IMR-90 (cell line): ENCODE data around the gene KMT2E. TPM values are rescaled to one million over a fixed set of nuclear protein-coding genes. Genes with fewer than 3 reads are reported as not detected.

Experiments used
- ATAC-seq: fragments of 200-7000 bp; cut with Tn5 transposase; 2 replicates; pipeline ENCODE4 v1.9.1; 2020; ENCODE audit warnings: low read depth, mild to moderate bottlenecking, moderate library complexity
- BruUV-seq: library from RNA; stranded (reverse); fragments of 400-500 nt; replicated peaks from 2 replicates; lab custom pipeline; 2021; lab: Mats Ljungman, UMichigan
- CTCF ChIA-PET: fragments of 300-600 bp; formaldehyde crosslinking; extraction: SDS; loops from one replicate; lab custom pipeline; 2021; ENCODE audit warnings: antibody characterized with exemption; lab: Yijun Ruan, JAX
- POLR2A ChIA-PET: fragments of 300-600 bp; sonication (Branson Sonifier 250); formaldehyde crosslinking; loops from one replicate; lab custom pipeline; 2022; ENCODE audit warnings: antibody characterized with exemption; ENCODE audit not compliant: unreplicated experiment; lab: Charles Lee
- DNase-seq: peaks from one replicate; pipeline ENCODE4 v3.0.0; 2013
- H2AFZ ChIP-seq: replicated peaks from 2 replicates; pipeline ENCODE3; 2013; ENCODE audit warnings: low read length, mild to moderate bottlenecking; ENCODE audit not compliant: poor library complexity
- H2AK5ac ChIP-seq: 2 replicates; pipeline ENCODE4 v1.6.1; 2013; ENCODE audit warnings: low read depth, low read length, inconsistent platforms
- H2AK9ac ChIP-seq: replicated peaks from 2 replicates; pipeline ENCODE3; 2013; ENCODE audit warnings: mild to moderate bottlenecking, low read depth, low read length, moderate library complexity; ENCODE audit not compliant: poor library complexity
- H2BK120ac ChIP-seq: 2 replicates; pipeline ENCODE4 v1.6.1; 2013; ENCODE audit warnings: low read depth, low read length, inconsistent platforms
- H2BK15ac ChIP-seq: 3 replicates; pipeline ENCODE4 v1.6.1; 2013; ENCODE audit warnings: low read depth, low read length, inconsistent platforms
- H2BK20ac ChIP-seq: 2 replicates; pipeline ENCODE4 v1.6.1; 2013; ENCODE audit warnings: low read depth, mild to moderate bottlenecking, inconsistent platforms, low read length, moderate library complexity
- H2BK5ac ChIP-seq: 2 replicates; pipeline ENCODE4 v1.6.1; 2013; ENCODE audit warnings: mild to moderate bottlenecking, low read depth, low read length, inconsistent platforms; ENCODE audit not compliant: poor library complexity, severe bottlenecking
- H3K14ac ChIP-seq: replicated peaks from 2 replicates; pipeline ENCODE4 v1.6.1; 2013; ENCODE audit warnings: low read depth, low read length, inconsistent platforms
- H3K18ac ChIP-seq: 2 replicates; pipeline ENCODE4 v1.6.1; 2013; ENCODE audit warnings: low read depth, low read length, control low read depth
- H3K23ac ChIP-seq: 2 replicates; pipeline ENCODE4 v1.6.1; 2013; ENCODE audit warnings: low read depth, low read length, inconsistent platforms
- H3K27ac ChIP-seq: 2 replicates; pipeline ENCODE4 v1.5.1; 2013; ENCODE audit warnings: mild to moderate bottlenecking, control low read depth, low read length; ENCODE audit not compliant: insufficient read depth
- H3K27me3 ChIP-seq: 2 replicates; pipeline ENCODE4 v1.6.1; 2013; ENCODE audit warnings: low read length; ENCODE audit not compliant: control insufficient read depth, insufficient read depth
- H3K36me3 ChIP-seq: 2 replicates; pipeline ENCODE4 v1.6.1; 2013; ENCODE audit warnings: low read length, mixed read lengths; ENCODE audit not compliant: control insufficient read depth, insufficient read depth
- H3K4ac ChIP-seq: 2 replicates; pipeline ENCODE4 v1.6.1; 2013; ENCODE audit warnings: low read depth, low read length, inconsistent platforms
- H3K4me1 ChIP-seq: 2 replicates; pipeline ENCODE4 v1.6.1; 2013; ENCODE audit warnings: low read length, mixed read lengths; ENCODE audit not compliant: control insufficient read depth, insufficient read depth
- H3K4me2 ChIP-seq: 2 replicates; pipeline ENCODE4 v1.6.1; 2013; ENCODE audit warnings: low read depth, mild to moderate bottlenecking, control low read depth, low read length, moderate library complexity
- H3K4me3 ChIP-seq: 2 replicates; pipeline ENCODE4 v1.5.1; 2013; ENCODE audit warnings: low read depth, mild to moderate bottlenecking, control low read depth, low read length, moderate library complexity; ENCODE audit not compliant: insufficient read depth
- H3K56ac ChIP-seq: 2 replicates; pipeline ENCODE4 v1.6.1; 2013; ENCODE audit warnings: low read length, inconsistent platforms; ENCODE audit not compliant: insufficient read depth; ENCODE audit errors: extremely low read depth
- H3K79me1 ChIP-seq, 2 experiments: 2 replicates each; pipeline ENCODE4 v1.6.1; 2013; ENCODE audit warnings: low read length in 2 of 2, inconsistent platforms in 1 of 2, low read depth in 1 of 2
- H3K9ac ChIP-seq: 2 replicates; pipeline ENCODE4 v1.6.1; 2013; ENCODE audit warnings: low read depth, low read length, control low read depth
- H3K9me1 ChIP-seq: 2 replicates; pipeline ENCODE4 v1.6.1; 2013; ENCODE audit warnings: low read length, inconsistent platforms; ENCODE audit not compliant: insufficient read depth
- H3K9me3 ChIP-seq: 2 replicates; pipeline ENCODE4 v1.6.1; 2013; ENCODE audit warnings: low read length; ENCODE audit not compliant: control insufficient read depth, insufficient read depth
- H4K20me1 ChIP-seq: 2 replicates; pipeline ENCODE4 v1.6.1; 2013; ENCODE audit warnings: low read length, inconsistent platforms; ENCODE audit not compliant: insufficient read depth
- H4K5ac ChIP-seq: 2 replicates; pipeline ENCODE4 v1.6.1; 2013; ENCODE audit warnings: mild to moderate bottlenecking, low read depth, low read length, control low read depth
- H4K8ac ChIP-seq, 2 experiments: 2 replicates each; pipeline ENCODE4 v1.6.1; 2013; ENCODE audit warnings: low read depth in 2 of 2, low read length in 2 of 2, control low read depth in 1 of 2, inconsistent platforms in 1 of 2
- H4K91ac ChIP-seq: 2 replicates; pipeline ENCODE4 v1.6.1; 2013; ENCODE audit warnings: low read depth, low read length, inconsistent platforms; ENCODE audit not compliant: insufficient read depth
- CEBPB ChIP-seq: IDR thresholded peaks from 2 replicates; pipeline ENCODE4 v1.6.1; 2012; ENCODE audit warnings: low read depth, low read length, improper control_type of control experiment
- FOS ChIP-seq: fragments of 150-350 bp; IDR thresholded peaks from 2 replicates; pipeline ENCODE4 v1.6.1; 2016; ENCODE audit warnings: low read depth, low read length
- MAFK ChIP-seq: IDR thresholded peaks from 2 replicates; pipeline ENCODE4 v1.6.1; 2012; ENCODE audit warnings: low read depth, low read length, improper control_type of control experiment
- NFE2L2 ChIP-seq: fragments of 150-350 bp; IDR thresholded peaks from 2 replicates; pipeline ENCODE4 v1.6.1; 2016; ENCODE audit warnings: low read depth, mild to moderate bottlenecking, low read length
- RAD21 ChIP-seq: IDR thresholded peaks from 2 replicates; pipeline ENCODE4 v1.6.1; 2012; ENCODE audit warnings: low read length, improper control_type of control experiment
- SMC3 ChIP-seq: fragments of 150-350 bp; IDR thresholded peaks from 2 replicates; pipeline ENCODE4 v1.6.1; 2016; ENCODE audit warnings: low read depth, mild to moderate bottlenecking, antibody characterized with exemption, low read length, moderate library complexity
- WGBS, 2 experiments: methylation state at CpG; one replicate each; pipeline versions ENCODE4 v1.1.5 to v1.1.7; 2013; ENCODE audit warnings: missing lambda C conversion rate in 2 of 2; ENCODE audit not compliant: insufficient read length in 1 of 2; ENCODE audit errors: extremely low coverage in 2 of 2; 5-methylcytosine and 5-hydroxymethylcytosine counted together
- dilution Hi-C: fragments of 300-500 bp; cut with HindIII; formaldehyde crosslinking; loops from one replicate; pipeline ENCODE4 v1.14.3; 2018; ENCODE audit warnings: low sequenced_read_pairs; ENCODE audit not compliant: unreplicated experiment
- in situ Hi-C: fragments of 300-500 bp; cut with MboI; formaldehyde crosslinking; loops from 3 replicates; pipeline ENCODE4 v1.14.3; 2019; ENCODE audit warnings: low sequenced_read_pairs, inconsistent platforms, mixed read lengths
- intact Hi-C: fragments of 100-400 bp; cut with micrococcal nuclease; formaldehyde crosslinking; loops from 2 replicates; pipeline ENCODE4 v1.10.0; 2022
- polyA plus RNA-seq, 3 experiments: library from polyadenylated mRNA; depleted of rRNA; stranded (reverse); fragments of >200 nt; gene quantifications; 2 replicates each; pipeline ENCODE4 v1.2.3, GENCODE V29; 2012; ENCODE audit warnings: low replicate concordance in 1 of 3
- total RNA-seq: library from RNA; depleted of rRNA; stranded (reverse); fragments of >200 nt; gene quantifications from 2 replicates; pipeline ENCODE4 v1.2.3, GENCODE V29; 2012
- TF ChIP-seq, protein P1 (sequence below): conservative IDR thresholded peaks from 2 replicates; pipeline ENCODE4 v1.5.1; 2012; ENCODE audit warnings: mild to moderate bottlenecking, low read depth, low read length, improper control_type of control experiment
- TF ChIP-seq, protein P2 (sequence below): fragments of 150-350 bp; IDR thresholded peaks from 2 replicates; pipeline ENCODE4 v1.6.1; 2016; ENCODE audit warnings: low read depth, mild to moderate bottlenecking, low read length, moderate library complexity, borderline replicate concordance

KMT2E gene
- total and polyA plus RNA-seq, 2 of the 4 experiments (the other 2 are of a cell fraction): 16.8 to 79.2 TPM

DNA sequence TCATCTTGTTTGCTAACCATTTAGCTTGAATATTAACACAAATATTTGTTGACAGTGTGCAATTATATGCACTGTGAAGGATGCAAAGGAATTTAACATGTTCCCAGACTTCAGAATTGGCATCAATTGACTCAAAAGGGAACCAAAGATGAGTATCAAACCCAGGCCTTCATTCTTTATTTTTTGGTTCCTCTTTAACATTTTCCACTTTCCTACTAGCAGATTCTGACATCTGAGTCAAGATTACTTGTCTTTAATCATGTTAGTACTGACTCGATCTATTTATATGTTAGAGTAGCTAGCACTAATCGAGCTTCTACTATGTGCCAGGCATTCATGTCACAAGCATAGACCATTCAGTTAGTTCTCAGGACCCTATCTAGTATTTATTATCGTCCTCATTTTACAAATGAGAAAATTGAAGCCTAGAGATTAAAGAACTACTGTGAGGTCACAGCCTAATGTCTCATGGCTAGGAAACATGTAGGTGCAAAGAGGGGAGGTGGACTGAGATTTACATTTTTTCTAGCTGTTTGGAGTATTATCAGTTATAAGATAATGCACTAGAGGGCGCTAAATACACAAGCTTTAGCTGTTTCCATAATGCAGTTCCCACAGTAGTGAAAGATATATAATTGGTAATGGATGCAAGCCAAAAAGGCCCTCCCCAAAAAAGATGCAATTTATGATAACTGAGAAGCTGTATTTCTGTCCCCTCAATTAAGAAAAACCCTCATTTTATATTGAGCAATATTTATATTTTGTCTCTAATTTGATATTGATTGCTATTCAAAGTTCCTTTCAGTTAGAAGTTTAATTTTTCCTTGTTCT lies 32.9 kb upstream of the KMT2E start:
- Histone ChIP-seq H3K79me1 (peaks cover 25 to 71% of the 10 kb centered on the region in 2 experiments), H3K9me1 (peaks cover 8% of the 10 kb centered on the region; the same call in 1 of the 2 replicates), H4K5ac (no peak overlapping the region), H3K56ac (no peak overlapping the region), H3K9me3 (no peaks in the 10 kb centered on the region), H4K20me1 (no peaks in the 10 kb centered on the region; the same call in 1 of the 2 replicates), H3K27me3 (no peaks in the 10 kb centered on the region), H3K4ac (no peak overlapping the region; the same call in 1 of the 2 replicates), H3K18ac (no peak overlapping the region), H4K91ac (no peak overlapping the region), H2BK5ac (no peak overlapping the region), H2AK9ac (no peak overlapping the region), H3K14ac (no peak overlapping the region), H3K4me2 (no peak overlapping the region), H3K27ac (no peak overlapping the region), H2BK20ac (peak overlapping the region; percentile 1; the same call in 1 of the 2 replicates), H3K23ac (no peak overlapping the region), H2BK15ac (no peak overlapping the region), H2AFZ (no peak overlapping the region), H2BK120ac (no peak overlapping the region), H3K9ac (no peak overlapping the region; the same call in 1 of the 2 replicates), H3K4me1 (peaks cover 20% of the 10 kb centered on the region), H3K36me3 (peaks cover 1% of the 10 kb centered on the region; the same call in 1 of the 2 replicates), H4K8ac (no peak overlapping the region), H3K4me3 (no peak overlapping the region), H2AK5ac (no peak overlapping the region)
- intact Hi-C loops (loop anchor here (2.0 kb wide), 2 partner anchors 58 to 122 kb away; no protein-coding TSS in a partner anchor), dilution Hi-C loops (no loop called here), in situ Hi-C loops (no loop called here)
- TF ChIP-seq NFE2L2: no peak
- TF ChIP-seq, protein P1, sequence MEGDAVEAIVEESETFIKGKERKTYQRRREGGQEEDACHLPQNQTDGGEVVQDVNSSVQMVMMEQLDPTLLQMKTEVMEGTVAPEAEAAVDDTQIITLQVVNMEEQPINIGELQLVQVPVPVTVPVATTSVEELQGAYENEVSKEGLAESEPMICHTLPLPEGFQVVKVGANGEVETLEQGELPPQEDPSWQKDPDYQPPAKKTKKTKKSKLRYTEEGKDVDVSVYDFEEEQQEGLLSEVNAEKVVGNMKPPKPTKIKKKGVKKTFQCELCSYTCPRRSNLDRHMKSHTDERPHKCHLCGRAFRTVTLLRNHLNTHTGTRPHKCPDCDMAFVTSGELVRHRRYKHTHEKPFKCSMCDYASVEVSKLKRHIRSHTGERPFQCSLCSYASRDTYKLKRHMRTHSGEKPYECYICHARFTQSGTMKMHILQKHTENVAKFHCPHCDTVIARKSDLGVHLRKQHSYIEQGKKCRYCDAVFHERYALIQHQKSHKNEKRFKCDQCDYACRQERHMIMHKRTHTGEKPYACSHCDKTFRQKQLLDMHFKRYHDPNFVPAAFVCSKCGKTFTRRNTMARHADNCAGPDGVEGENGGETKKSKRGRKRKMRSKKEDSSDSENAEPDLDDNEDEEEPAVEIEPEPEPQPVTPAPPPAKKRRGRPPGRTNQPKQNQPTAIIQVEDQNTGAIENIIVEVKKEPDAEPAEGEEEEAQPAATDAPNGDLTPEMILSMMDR: peak; percentile 72
- TF ChIP-seq RAD21: peak; percentile 90
- no peak for TF ChIP-seq FOS
- TF ChIP-seq MAFK: no peak
- TF ChIP-seq, protein P2, sequence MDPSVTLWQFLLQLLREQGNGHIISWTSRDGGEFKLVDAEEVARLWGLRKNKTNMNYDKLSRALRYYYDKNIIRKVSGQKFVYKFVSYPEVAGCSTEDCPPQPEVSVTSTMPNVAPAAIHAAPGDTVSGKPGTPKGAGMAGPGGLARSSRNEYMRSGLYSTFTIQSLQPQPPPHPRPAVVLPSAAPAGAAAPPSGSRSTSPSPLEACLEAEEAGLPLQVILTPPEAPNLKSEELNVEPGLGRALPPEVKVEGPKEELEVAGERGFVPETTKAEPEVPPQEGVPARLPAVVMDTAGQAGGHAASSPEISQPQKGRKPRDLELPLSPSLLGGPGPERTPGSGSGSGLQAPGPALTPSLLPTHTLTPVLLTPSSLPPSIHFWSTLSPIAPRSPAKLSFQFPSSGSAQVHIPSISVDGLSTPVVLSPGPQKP: no peak
- peak; percentile 67 for TF ChIP-seq SMC3
- TF ChIP-seq CEBPB: peak; percentile 84
- no CpG with 5 or more reads among the region's 4 CpGs for WGBS, 2 experiments
- DNase-seq (peak; percentile 71), ATAC-seq (no peak)
- BruUV-seq: no TSS peak
- CTCF ChIA-PET: interaction anchor here (0.6 to 1.9 kb wide), 12 partner anchors 9 to 449 kb away, joined by 3 to 7 read pairs (median 4); partner anchors contain the start of gene KMT2E
- POLR2A ChIA-PET: interaction anchor here (1.5 kb wide), 1 partner anchor 33 kb away, joined by 5 read pairs; the partner anchor contains the start of gene KMT2E
